RWPE2 (cell line): ENCODE data around the gene SOX6.

Experiments used
- ATAC-seq: fragments of 200-7000 bp; cut with Tn5 transposase; 3 replicates; pipeline ENCODE4 v1.9.1; 2021; ENCODE audit warnings: low read depth
- DNase-seq: peaks from one replicate; pipeline ENCODE4 v3.0.0-alpha.2; 2020; ENCODE audit warnings: low spot score
- H3K27ac ChIP-seq: fragments of 450-650 bp; 2 replicates; pipeline ENCODE4 v1.5.1; 2017; ENCODE audit warnings: mild to moderate bottlenecking; ENCODE audit not compliant: poor library complexity, severe bottlenecking
- H3K27me3 ChIP-seq: fragments of 250-450 bp; sonication (Bioruptor Pico); 2 replicates; pipeline ENCODE4 v1.5.1; 2021; ENCODE audit warnings: mild to moderate bottlenecking, moderate library complexity; ENCODE audit not compliant: insufficient read depth, poor library complexity, severe bottlenecking
- H3K36me3 ChIP-seq: fragments of 250-450 bp; sonication (Bioruptor Pico); 2 replicates; pipeline ENCODE4 v1.5.1; 2020; ENCODE audit warnings: low read depth, mild to moderate bottlenecking, moderate library complexity
- H3K4me1 ChIP-seq: fragments of 250-450 bp; sonication (Bioruptor Pico); 2 replicates; pipeline ENCODE4 v1.5.1; 2021; ENCODE audit warnings: mild to moderate bottlenecking, moderate library complexity; ENCODE audit not compliant: insufficient read depth, poor library complexity, severe bottlenecking
- H3K4me3 ChIP-seq: fragments of 250-450 bp; sonication (Bioruptor Pico); 2 replicates; pipeline ENCODE4 v1.5.1; 2021; ENCODE audit warnings: mild to moderate bottlenecking, moderate library complexity; ENCODE audit not compliant: severe bottlenecking
- H3K9me3 ChIP-seq: fragments of 250-450 bp; sonication (Bioruptor Pico); 2 replicates; pipeline ENCODE4 v1.5.1; 2021; ENCODE audit warnings: mild to moderate bottlenecking, moderate library complexity; ENCODE audit not compliant: severe bottlenecking
- TF ChIP-seq, protein P1 (sequence below): fragments of 450-650 bp; IDR thresholded peaks from one replicate; pipeline ENCODE4 v1.5.1; 2017; ENCODE audit warnings: mild to moderate bottlenecking, moderate library complexity; ENCODE audit not compliant: poor library complexity, severe bottlenecking

SOX6 gene

DNA sequence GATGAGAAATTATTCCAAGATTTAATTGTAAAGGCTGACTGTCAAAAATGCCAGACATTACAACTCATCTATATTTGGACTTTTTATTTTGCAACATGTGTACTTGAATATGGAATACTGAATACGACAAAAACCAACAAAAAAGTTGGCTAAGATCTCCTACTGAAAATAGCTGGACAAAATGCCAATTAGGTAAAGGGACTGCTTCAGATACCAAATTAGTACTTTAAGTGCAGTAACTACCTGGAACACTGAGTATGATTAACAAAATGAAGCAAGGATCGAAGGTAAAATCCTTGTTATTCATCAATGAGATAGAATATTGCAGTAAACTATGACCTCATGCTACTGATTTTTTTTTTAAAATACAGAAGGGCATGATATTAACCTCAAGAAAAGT is 173.8 kb downstream of the SOX6 start:
- Histone ChIP-seq H3K27ac (no peak overlapping the region), H3K4me3 (no peak overlapping the region)

DNA sequence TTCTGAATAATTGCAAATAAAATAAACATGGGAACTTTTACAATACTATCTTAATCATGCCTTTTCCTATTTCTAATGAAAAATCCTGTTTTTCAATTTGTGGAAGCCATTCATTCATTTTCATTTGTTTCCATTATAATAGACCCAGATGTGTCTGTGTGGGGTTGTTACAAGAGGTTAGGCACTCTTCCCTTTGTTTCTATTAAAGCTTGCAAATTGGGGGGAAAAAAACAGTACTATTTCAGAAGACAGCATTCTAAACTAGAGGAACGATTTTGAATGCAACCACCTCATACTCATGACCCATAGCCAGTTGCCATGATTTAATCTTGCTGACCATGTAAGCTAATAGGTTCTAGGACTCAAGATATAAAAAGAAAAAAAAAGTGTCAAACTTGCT is 175.5 kb downstream of the SOX6 start:
- Histone ChIP-seq H3K27ac (no peak overlapping the region), H3K4me3 (no peak overlapping the region), H3K27me3 (no peaks in the 10 kb centered on the region), H3K36me3 (no peaks in the 10 kb centered on the region), H3K9me3 (no peaks in the 10 kb centered on the region), H3K4me1 (no peaks in the 10 kb centered on the region)
- DNase-seq (no peak), ATAC-seq (no peak)
- TF ChIP-seq, protein P1, sequence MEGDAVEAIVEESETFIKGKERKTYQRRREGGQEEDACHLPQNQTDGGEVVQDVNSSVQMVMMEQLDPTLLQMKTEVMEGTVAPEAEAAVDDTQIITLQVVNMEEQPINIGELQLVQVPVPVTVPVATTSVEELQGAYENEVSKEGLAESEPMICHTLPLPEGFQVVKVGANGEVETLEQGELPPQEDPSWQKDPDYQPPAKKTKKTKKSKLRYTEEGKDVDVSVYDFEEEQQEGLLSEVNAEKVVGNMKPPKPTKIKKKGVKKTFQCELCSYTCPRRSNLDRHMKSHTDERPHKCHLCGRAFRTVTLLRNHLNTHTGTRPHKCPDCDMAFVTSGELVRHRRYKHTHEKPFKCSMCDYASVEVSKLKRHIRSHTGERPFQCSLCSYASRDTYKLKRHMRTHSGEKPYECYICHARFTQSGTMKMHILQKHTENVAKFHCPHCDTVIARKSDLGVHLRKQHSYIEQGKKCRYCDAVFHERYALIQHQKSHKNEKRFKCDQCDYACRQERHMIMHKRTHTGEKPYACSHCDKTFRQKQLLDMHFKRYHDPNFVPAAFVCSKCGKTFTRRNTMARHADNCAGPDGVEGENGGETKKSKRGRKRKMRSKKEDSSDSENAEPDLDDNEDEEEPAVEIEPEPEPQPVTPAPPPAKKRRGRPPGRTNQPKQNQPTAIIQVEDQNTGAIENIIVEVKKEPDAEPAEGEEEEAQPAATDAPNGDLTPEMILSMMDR: no peak

More for the DNA sequence above, 173.8 kb downstream of the SOX6 start:
- Histone ChIP-seq H3K9me3 (no peaks in the 10 kb centered on the region), H3K27me3 (no peaks in the 10 kb centered on the region), H3K4me1 (no peaks in the 10 kb centered on the region), H3K36me3 (no peaks in the 10 kb centered on the region)
- DNase-seq (no peak), ATAC-seq (no peak)
- TF ChIP-seq, protein P1: no peak

GRCh38 chr11:16179676-16180075 is 176.7 kb downstream of the SOX6 start:
- Histone ChIP-seq H3K36me3 (no peaks in the 10 kb centered on the region), H3K4me3 (no peak overlapping the region), H3K9me3 (no peaks in the 10 kb centered on the region), H3K27me3 (no peaks in the 10 kb centered on the region), H3K27ac (no peak overlapping the region), H3K4me1 (no peaks in the 10 kb centered on the region)
- TF ChIP-seq, protein P1: no peak
- ATAC-seq: no peak
- DNase-seq: no peak

- H3K4me1 ChIP-seq: no peaks in the 10 kb centered on the region
- no peaks in the 10 kb centered on the region for H3K36me3 ChIP-seq
- DNase-seq: no peak
- no peak overlapping the region for H3K4me3 ChIP-seq
- ATAC-seq: no peak
- no peaks in the 10 kb centered on the region for H3K27me3 ChIP-seq
- H3K27ac ChIP-seq: no peak overlapping the region
- H3K9me3 ChIP-seq: no peaks in the 10 kb centered on the region
- TF ChIP-seq, protein P1: no peak
Measured at GRCh38 chr11:16178273-16178672, 178.1 kb downstream of the SOX6 start.

DNA sequence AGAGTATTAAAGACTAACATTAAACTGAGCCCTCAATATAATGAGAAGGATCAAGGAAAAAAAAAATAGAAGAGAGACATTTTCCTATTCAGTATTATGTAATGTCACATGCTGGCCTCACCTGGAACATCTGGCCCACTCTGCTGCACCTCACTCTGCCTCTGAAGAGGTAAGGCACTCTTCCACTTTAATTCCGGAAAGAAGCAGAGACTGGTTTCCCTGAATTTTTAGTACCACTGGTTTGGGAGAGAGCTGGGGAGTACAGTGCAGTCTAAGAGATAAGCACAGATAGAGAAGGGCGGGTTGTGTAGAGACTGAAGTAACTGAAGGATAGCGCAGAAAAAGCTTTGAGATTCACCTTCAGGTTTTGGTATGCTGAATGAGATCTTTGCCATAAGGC is 178.7 kb downstream of the SOX6 start:
- no peaks in the 10 kb centered on the region for H3K9me3 ChIP-seq
- DNase-seq (no peak), ATAC-seq (no peak)
- no peaks in the 10 kb centered on the region for H3K4me1 ChIP-seq
- no peak overlapping the region for H3K27ac ChIP-seq
- TF ChIP-seq, protein P1: no peak
- H3K27me3 ChIP-seq: no peaks in the 10 kb centered on the region
- no peak overlapping the region for H3K4me3 ChIP-seq
- H3K36me3 ChIP-seq: no peaks in the 10 kb centered on the region
